SK-N-SH (cell line): ENCODE measurements around the gene HAND2. TPM values are rescaled to one million over a fixed set of nuclear protein-coding genes. Genes with fewer than 3 reads are reported as not detected.

Experiments used
- CTCF ChIA-PET: fragments of 300-600, 350-600 bp; formaldehyde crosslinking; extraction: SDS; loops from one replicate; lab custom pipeline; 2021; lab: Yijun Ruan, JAX
- POLR2A ChIA-PET: fragments of 350-600 bp; sonication (Branson Sonifier 250); formaldehyde crosslinking; extraction: SDS; loops from one replicate; lab custom pipeline; 2020; ENCODE audit warnings: antibody characterized with exemption, inconsistent platforms; lab: Yijun Ruan, JAX
- DNase-seq: peaks from one replicate; pipeline ENCODE4 v3.0.0; 2012
- H2AFZ ChIP-seq: fragments of 200-600 bp; sonication (generic); 2 replicates; pipeline ENCODE4 v1.8.1; 2016; ENCODE audit warnings: antibody characterized with exemption, mild to moderate bottlenecking, low read depth
- H3F3A ChIP-seq: fragments of 200-600 bp; sonication (generic); replicated peaks from 2 replicates; pipeline ENCODE3; 2016; ENCODE audit warnings: antibody characterized with exemption, mild to moderate bottlenecking; ENCODE audit not compliant: insufficient read depth
- H3K27ac ChIP-seq, 2 experiments: fragments of 200-500 bp in 1 of 2; fragments of 200-600 bp in 1 of 2; sonication (Bioruptor generic) in 1 of 2; sonication (generic), shearing (Covaris generic) in 1 of 2; 2 replicates each; pipeline versions ENCODE4 v1.5.1 to v1.6.1; 2014 to 2016; ENCODE audit warnings: low read depth in 2 of 2, inconsistent platforms in 1 of 2, low read length in 1 of 2, mild to moderate bottlenecking in 1 of 2, mixed read lengths in 1 of 2
- H3K27me3 ChIP-seq: fragments of 200-600 bp; sonication (generic), shearing (Covaris generic); 2 replicates; pipeline ENCODE4 v1.6.1; 2016; ENCODE audit warnings: mixed run types; ENCODE audit not compliant: insufficient read depth
- H3K36me3 ChIP-seq, 2 experiments: fragments of 200-500 bp in 1 of 2; fragments of 200-600 bp in 1 of 2; sonication (Bioruptor generic) in 1 of 2; sonication (generic) in 1 of 2; replicated peaks in 1 of 2; 2 replicates each; pipeline versions ENCODE3 to v1.5.1; 2014 to 2016; ENCODE audit warnings: low read length in 1 of 2, mild to moderate bottlenecking in 1 of 2; ENCODE audit not compliant: insufficient read depth in 2 of 2, control insufficient read depth in 1 of 2
- H3K4me1 ChIP-seq, 2 experiments: fragments of 200-500 bp in 1 of 2; fragments of 200-600 bp in 1 of 2; sonication (Bioruptor generic) in 1 of 2; sonication (generic), shearing (Covaris generic) in 1 of 2; 2 replicates each; pipeline versions ENCODE4 v1.5.1 to v1.6.1; 2014 to 2016; ENCODE audit warnings: low read depth in 1 of 2, low read length in 1 of 2, mixed run types in 1 of 2; ENCODE audit not compliant: insufficient read depth in 2 of 2, control insufficient read depth in 1 of 2
- H3K4me2 ChIP-seq: fragments of 200-600 bp; sonication (generic), shearing (Covaris generic); 2 replicates; pipeline ENCODE4 v1.6.1; 2017; ENCODE audit warnings: mixed run types
- H3K4me3 ChIP-seq, 2 experiments: fragments of 200-500 bp in 1 of 2; fragments of 200-600 bp in 1 of 2; sonication (Bioruptor generic) in 1 of 2; sonication (generic), shearing (Covaris generic) in 1 of 2; 2 replicates each; pipeline versions ENCODE4 v1.5.1 to v1.8.1; 2014 to 2016; ENCODE audit warnings: low read depth in 2 of 2, inconsistent platforms in 1 of 2, low read length in 1 of 2, mild to moderate bottlenecking in 1 of 2, mixed read lengths in 1 of 2, moderate library complexity in 1 of 2
- H3K79me2 ChIP-seq: fragments of 200-600 bp; sonication (generic); 2 replicates; pipeline ENCODE4 v1.8.1; 2017; ENCODE audit warnings: mild to moderate bottlenecking; ENCODE audit not compliant: insufficient read depth
- H3K9ac ChIP-seq: fragments of 200-600 bp; sonication (generic); 2 replicates; pipeline ENCODE4 v1.6.1; 2017; ENCODE audit warnings: mixed run types
- H3K9me2 ChIP-seq: fragments of 200-600 bp; sonication (generic); 2 replicates; pipeline ENCODE4 v1.6.1; 2017; ENCODE audit warnings: mixed run types
- H3K9me3 ChIP-seq: fragments of 200-600 bp; sonication (generic); 2 replicates; pipeline ENCODE4 v1.6.1; 2017; ENCODE audit warnings: mixed run types, mild to moderate bottlenecking, moderate library complexity
- H4K20me1 ChIP-seq: fragments of 200-600 bp; sonication (generic); 2 replicates; pipeline ENCODE4 v1.6.1; 2017; ENCODE audit warnings: mild to moderate bottlenecking, mixed run types; ENCODE audit not compliant: insufficient read depth
- ELF1 ChIP-seq: IDR thresholded peaks from 2 replicates; pipeline ENCODE4 v1.4.0; 2012
- EP300 ChIP-seq, 2 experiments: IDR thresholded peaks; 2 replicates each; pipeline versions ENCODE4 v1.4.0 to v1.6.1; 2012; ENCODE audit warnings: borderline replicate concordance in 1 of 2, low read depth in 1 of 2, low read length in 1 of 2
- FOSL2 ChIP-seq: IDR thresholded peaks from 2 replicates; pipeline ENCODE4 v1.4.0; 2012; ENCODE audit warnings: low read depth, mild to moderate bottlenecking, moderate library complexity, borderline replicate concordance
- FOXJ3 ChIP-seq: sonication (generic); formaldehyde crosslinking; IDR thresholded peaks from 2 replicates; pipeline ENCODE4 v1.5.1; 2020; ENCODE audit warnings: mild to moderate bottlenecking, missing genetic modification reagents
- GABPA ChIP-seq: IDR thresholded peaks from 2 replicates; pipeline ENCODE4 v1.4.0; 2012; ENCODE audit warnings: low read depth, mild to moderate bottlenecking
- GATA2 ChIP-seq: sonication (generic); formaldehyde crosslinking; IDR thresholded peaks from 2 replicates; pipeline ENCODE4 v1.5.0; 2020; ENCODE audit warnings: mild to moderate bottlenecking, missing genetic modification reagents
- JUND ChIP-seq: IDR thresholded peaks from 2 replicates; pipeline ENCODE4 v1.4.0; 2012
- MAX ChIP-seq: IDR thresholded peaks from 2 replicates; pipeline ENCODE4 v1.4.0; 2012; ENCODE audit warnings: low read depth
- MEF2A ChIP-seq: IDR thresholded peaks from 2 replicates; pipeline ENCODE4 v1.4.0; 2012; ENCODE audit warnings: low read depth, borderline replicate concordance
- MXI1 ChIP-seq: IDR thresholded peaks from 2 replicates; pipeline ENCODE4 v1.6.1; 2012; ENCODE audit warnings: mild to moderate bottlenecking, low read depth, low read length, improper control_type of control experiment
- PBX3 ChIP-seq: IDR thresholded peaks from 2 replicates; pipeline ENCODE4; 2012
- POLR2AphosphoS5 ChIP-seq: IDR thresholded peaks from 2 replicates; pipeline ENCODE4 v1.6.1; 2012; ENCODE audit warnings: low read depth, low read length
- RFX5 ChIP-seq: IDR thresholded peaks from 2 replicates; pipeline ENCODE4 v1.6.1; 2012; ENCODE audit warnings: mild to moderate bottlenecking, improper control_type of control experiment, low read length
- SIN3A ChIP-seq: IDR thresholded peaks from 2 replicates; pipeline ENCODE4 v1.6.1; 2012; ENCODE audit warnings: low read depth, mild to moderate bottlenecking, low read length, moderate library complexity, borderline replicate concordance
- SMC3 ChIP-seq: IDR thresholded peaks from 2 replicates; pipeline ENCODE4 v1.6.1; 2012; ENCODE audit warnings: low read depth, low read length, improper control_type of control experiment
- TAF1 ChIP-seq: IDR thresholded peaks from 2 replicates; pipeline ENCODE4 v1.6.1; 2012; ENCODE audit warnings: low read depth, mild to moderate bottlenecking, low read length, moderate library complexity, borderline replicate concordance
- TCF12 ChIP-seq: IDR thresholded peaks from 2 replicates; pipeline ENCODE4 v1.4.0; 2012
- USF2 ChIP-seq: fragments of 150-350 bp; IDR thresholded peaks from 2 replicates; pipeline ENCODE4 v1.6.1; 2017; ENCODE audit warnings: antibody characterized with exemption, low read length, low read depth, borderline replicate concordance
- WGBS: methylation state at CpG from one replicate; pipeline ENCODE4 v1.1.6; 2017; ENCODE audit warnings: low lambda C conversion rate; 5-methylcytosine and 5-hydroxymethylcytosine counted together
- polyA plus RNA-seq, 3 experiments: library from polyadenylated mRNA; depleted of rRNA; stranded (reverse); fragments of >200 nt; gene quantifications; 2 replicates each; pipeline ENCODE4 v1.2.3, GENCODE V29; 2012
- TF ChIP-seq, protein P1 (sequence below): fragments of 200-600 bp; sonication (generic); IDR thresholded peaks from 2 replicates; pipeline ENCODE4 v1.6.1; 2017; ENCODE audit warnings: antibody characterized with exemption, mild to moderate bottlenecking, moderate library complexity
- TF ChIP-seq, protein P2 (sequence below): IDR thresholded peaks from 2 replicates; pipeline ENCODE4 v1.6.1; 2012; ENCODE audit warnings: mild to moderate bottlenecking, low read depth, low read length, moderate library complexity

The HAND2 gene
- polyA plus RNA-seq, 1 of the 3 experiments (the other 2 are of a cell fraction): 106 TPM

GRCh38 chr4:173499658-173500535 is 30.1 kb downstream of the HAND2 start:
- Histone ChIP-seq H3K4me1 (peaks cover 0 to 29% of the 10 kb centered on the region in 2 experiments; a peak in 1 of 4 replicates), H3K9ac (no peak overlapping the region), H3K27me3 (no peaks in the 10 kb centered on the region), H3K9me3 (no peaks in the 10 kb centered on the region), H4K20me1 (no peaks in the 10 kb centered on the region), H3K4me2 (no peak overlapping the region), H3K4me3 (no peak overlapping the region), H2AFZ (no peak overlapping the region), H3K36me3 (no peaks in the 10 kb centered on the region), H3F3A (peaks cover 5% of the 10 kb centered on the region), H3K9me2 (no peaks in the 10 kb centered on the region), H3K27ac (no peak overlapping the region), H3K79me2 (no peaks in the 10 kb centered on the region)
- TF ChIP-seq POLR2AphosphoS5 (no peak), GATA2 (no peak), FOXJ3 (no peak), MAX (no peak), FOSL2 (no peak), PBX3 (no peak), MXI1 (no peak), TAF1 (no peak), ELF1 (no peak), USF2 (no peak), SMC3 (no peak), SIN3A (no peak), MEF2A (no peak), JUND (no peak), GABPA (no peak), RFX5 (no peak), TCF12 (no peak), EP300 (IDR thresholded peaks at IDR 0.05; ENCODE audit: borderline replicate concordance in 1 of 2, low read depth in 1 of 2, low read length in 1 of 2) (no peak)
- TF ChIP-seq, protein P1, sequence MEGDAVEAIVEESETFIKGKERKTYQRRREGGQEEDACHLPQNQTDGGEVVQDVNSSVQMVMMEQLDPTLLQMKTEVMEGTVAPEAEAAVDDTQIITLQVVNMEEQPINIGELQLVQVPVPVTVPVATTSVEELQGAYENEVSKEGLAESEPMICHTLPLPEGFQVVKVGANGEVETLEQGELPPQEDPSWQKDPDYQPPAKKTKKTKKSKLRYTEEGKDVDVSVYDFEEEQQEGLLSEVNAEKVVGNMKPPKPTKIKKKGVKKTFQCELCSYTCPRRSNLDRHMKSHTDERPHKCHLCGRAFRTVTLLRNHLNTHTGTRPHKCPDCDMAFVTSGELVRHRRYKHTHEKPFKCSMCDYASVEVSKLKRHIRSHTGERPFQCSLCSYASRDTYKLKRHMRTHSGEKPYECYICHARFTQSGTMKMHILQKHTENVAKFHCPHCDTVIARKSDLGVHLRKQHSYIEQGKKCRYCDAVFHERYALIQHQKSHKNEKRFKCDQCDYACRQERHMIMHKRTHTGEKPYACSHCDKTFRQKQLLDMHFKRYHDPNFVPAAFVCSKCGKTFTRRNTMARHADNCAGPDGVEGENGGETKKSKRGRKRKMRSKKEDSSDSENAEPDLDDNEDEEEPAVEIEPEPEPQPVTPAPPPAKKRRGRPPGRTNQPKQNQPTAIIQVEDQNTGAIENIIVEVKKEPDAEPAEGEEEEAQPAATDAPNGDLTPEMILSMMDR: no peak
- TF ChIP-seq, protein P2, sequence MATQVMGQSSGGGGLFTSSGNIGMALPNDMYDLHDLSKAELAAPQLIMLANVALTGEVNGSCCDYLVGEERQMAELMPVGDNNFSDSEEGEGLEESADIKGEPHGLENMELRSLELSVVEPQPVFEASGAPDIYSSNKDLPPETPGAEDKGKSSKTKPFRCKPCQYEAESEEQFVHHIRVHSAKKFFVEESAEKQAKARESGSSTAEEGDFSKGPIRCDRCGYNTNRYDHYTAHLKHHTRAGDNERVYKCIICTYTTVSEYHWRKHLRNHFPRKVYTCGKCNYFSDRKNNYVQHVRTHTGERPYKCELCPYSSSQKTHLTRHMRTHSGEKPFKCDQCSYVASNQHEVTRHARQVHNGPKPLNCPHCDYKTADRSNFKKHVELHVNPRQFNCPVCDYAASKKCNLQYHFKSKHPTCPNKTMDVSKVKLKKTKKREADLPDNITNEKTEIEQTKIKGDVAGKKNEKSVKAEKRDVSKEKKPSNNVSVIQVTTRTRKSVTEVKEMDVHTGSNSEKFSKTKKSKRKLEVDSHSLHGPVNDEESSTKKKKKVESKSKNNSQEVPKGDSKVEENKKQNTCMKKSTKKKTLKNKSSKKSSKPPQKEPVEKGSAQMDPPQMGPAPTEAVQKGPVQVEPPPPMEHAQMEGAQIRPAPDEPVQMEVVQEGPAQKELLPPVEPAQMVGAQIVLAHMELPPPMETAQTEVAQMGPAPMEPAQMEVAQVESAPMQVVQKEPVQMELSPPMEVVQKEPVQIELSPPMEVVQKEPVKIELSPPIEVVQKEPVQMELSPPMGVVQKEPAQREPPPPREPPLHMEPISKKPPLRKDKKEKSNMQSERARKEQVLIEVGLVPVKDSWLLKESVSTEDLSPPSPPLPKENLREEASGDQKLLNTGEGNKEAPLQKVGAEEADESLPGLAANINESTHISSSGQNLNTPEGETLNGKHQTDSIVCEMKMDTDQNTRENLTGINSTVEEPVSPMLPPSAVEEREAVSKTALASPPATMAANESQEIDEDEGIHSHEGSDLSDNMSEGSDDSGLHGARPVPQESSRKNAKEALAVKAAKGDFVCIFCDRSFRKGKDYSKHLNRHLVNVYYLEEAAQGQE: no peak
- WGBS: 94% methylated on average over 38 of the region's 38 CpGs
- no peak for DNase-seq
- CTCF ChIA-PET: interaction anchor here (1.2 kb wide), 1 partner anchor 80 kb away, joined by 3 read pairs; no protein-coding TSS in a partner anchor
- POLR2A ChIA-PET: no interaction called here
